OCI-LY1 (cell line): ENCODE measurements around the gene SH3TC2.

Experiments used
- CTCF ChIP-seq: fragments of 200-600 bp; sonication (generic), shearing (Covaris generic); IDR thresholded peaks from 2 replicates; pipeline ENCODE4 v1.5.1; 2017; ENCODE audit warnings: mild to moderate bottlenecking, antibody characterized with exemption, low read length, moderate library complexity, mixed read lengths
- EZH2 ChIP-seq: fragments of 200-600 bp; sonication (generic), shearing (Covaris generic); IDR thresholded peaks from 2 replicates; pipeline ENCODE4 v1.8.0; 2017; ENCODE audit warnings: borderline replicate concordance, mixed run types, mild to moderate bottlenecking, antibody characterized with exemption, low read length, moderate library complexity, mixed read lengths

GRCh38 chr5:148999741-149000140 lies 63.1 kb downstream of the SH3TC2 start:
- TF ChIP-seq CTCF (no peak), EZH2 (no peak)
